Neural cell (in vitro differentiated cells): ENCODE measurements around the gene ALDH3B2.

Experiments used
- CTCF ChIP-seq: fragments of 450-650 bp; IDR thresholded peaks from 2 replicates; pipeline ENCODE4 v1.5.1; 2014; ENCODE audit warnings: antibody characterized with exemption, mild to moderate bottlenecking, moderate library complexity; ENCODE audit not compliant: poor library complexity, severe bottlenecking
- EP300 ChIP-seq: fragments of 450-650 bp; conservative IDR thresholded peaks from 2 replicates; pipeline ENCODE4 v1.6.1; 2014; ENCODE audit warnings: antibody characterized with exemption, mild to moderate bottlenecking, moderate library complexity; ENCODE audit not compliant: poor library complexity, severe bottlenecking
- EZH2 ChIP-seq: fragments of 200-600, 300-800 bp; shearing (Covaris generic), sonication (generic); IDR thresholded peaks from 2 replicates; pipeline ENCODE4 v1.6.1; 2014; ENCODE audit warnings: antibody characterized with exemption, low read length, borderline replicate concordance, mild to moderate bottlenecking; ENCODE audit not compliant: insufficient read depth, poor library complexity, severe bottlenecking
- RAD21 ChIP-seq: fragments of 450-650 bp; conservative IDR thresholded peaks from 2 replicates; pipeline ENCODE4 v1.6.1; 2014; ENCODE audit warnings: antibody characterized with exemption, mild to moderate bottlenecking, moderate library complexity

GRCh38 chr11:67673358-67673757, 1.1 kb downstream of the ALDH3B2 start:
- no peak for TF ChIP-seq EZH2
- TF ChIP-seq RAD21: no peak
- TF ChIP-seq CTCF: no peak
- TF ChIP-seq EP300: no peak
